Activated CD8-positive, alpha-beta memory T cell treated with anti-CD3 and anti-CD28 coated beads, Interleukin-2, amount 50 U/mL, for 24 hours (primary cell): ENCODE measurements around the gene ALDH18A1.

ENCODE experiments used
- DNase-seq: peaks from one replicate; pipeline ENCODE4 v3.0.0-alpha.2; 2020; ENCODE audit errors: extremely low read depth

Gene ALDH18A1

DNA sequence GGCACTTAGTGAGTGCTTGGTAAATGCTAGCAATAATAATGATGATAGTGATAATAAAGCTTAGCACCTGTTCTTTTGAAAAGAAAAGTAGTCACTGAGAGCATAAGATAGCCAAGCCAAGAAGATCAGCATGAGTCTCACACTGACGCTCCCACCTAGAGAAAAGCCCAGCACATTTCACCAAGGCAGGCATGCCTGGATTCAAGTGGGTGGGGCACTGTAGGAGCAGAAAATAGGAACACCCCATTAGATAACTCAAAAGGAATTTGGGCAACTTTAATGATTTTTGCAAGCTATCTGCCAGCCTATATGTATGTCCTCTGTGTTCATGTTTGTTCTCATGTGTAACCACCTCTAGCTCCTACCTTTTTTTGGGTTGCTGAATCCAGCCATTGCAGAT, 77.2 kb downstream of the ALDH18A1 start:
- no peak for DNase-seq

DNA sequence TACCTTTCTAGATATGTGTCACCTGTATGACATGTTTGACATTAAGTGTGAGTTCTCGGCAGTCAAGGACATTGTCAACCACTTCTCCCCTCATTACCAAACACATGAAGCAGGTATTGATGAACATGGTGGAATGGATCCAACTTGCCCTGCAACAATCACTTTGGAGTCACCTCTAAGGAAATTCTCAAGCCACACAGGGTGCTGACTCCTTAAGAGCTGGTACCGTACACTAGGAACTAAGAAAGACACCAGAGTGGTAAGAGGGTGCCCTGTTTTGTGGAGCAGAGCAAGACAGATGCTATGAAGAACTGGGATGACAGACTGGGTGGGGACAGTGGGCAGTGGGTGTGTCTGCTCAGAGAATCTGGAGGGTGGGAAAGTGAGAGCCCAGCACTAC, 77.9 kb downstream of the ALDH18A1 start:
- DNase-seq, result no peak

DNA sequence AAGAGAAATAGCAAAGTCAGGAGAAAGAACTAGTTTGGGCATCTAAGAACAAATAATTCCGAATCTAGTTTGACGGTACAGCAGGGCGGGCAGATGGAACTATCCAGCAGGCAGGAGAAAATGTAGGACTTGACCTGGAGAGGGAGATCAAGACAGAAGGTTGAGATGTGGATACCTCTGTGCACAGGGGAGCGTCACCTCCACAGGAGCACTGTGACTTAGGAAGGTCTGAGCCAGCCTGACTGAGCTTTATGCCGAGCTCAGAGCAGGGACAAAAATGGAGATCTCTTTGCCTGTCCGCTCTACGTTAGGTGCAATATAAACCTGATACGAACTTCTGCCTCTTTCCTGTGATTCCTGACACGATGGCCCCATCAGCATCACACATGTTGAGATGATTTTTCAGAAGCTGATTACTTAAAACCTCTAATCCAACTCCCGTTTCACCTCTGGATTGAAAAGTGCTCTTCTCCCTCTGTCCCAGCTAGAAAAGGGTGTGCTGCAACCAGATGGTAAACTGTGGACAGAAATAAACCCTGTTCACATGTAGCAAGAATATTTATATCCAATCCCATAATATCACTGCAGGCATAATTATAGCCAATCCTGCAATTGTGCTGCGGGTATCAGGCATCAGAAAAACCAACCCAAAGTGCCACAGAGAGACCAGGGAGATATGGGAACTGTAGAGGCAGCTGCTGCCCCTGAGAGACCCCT, 81.7 kb downstream of the ALDH18A1 start:
- no peak for DNase-seq

DNA sequence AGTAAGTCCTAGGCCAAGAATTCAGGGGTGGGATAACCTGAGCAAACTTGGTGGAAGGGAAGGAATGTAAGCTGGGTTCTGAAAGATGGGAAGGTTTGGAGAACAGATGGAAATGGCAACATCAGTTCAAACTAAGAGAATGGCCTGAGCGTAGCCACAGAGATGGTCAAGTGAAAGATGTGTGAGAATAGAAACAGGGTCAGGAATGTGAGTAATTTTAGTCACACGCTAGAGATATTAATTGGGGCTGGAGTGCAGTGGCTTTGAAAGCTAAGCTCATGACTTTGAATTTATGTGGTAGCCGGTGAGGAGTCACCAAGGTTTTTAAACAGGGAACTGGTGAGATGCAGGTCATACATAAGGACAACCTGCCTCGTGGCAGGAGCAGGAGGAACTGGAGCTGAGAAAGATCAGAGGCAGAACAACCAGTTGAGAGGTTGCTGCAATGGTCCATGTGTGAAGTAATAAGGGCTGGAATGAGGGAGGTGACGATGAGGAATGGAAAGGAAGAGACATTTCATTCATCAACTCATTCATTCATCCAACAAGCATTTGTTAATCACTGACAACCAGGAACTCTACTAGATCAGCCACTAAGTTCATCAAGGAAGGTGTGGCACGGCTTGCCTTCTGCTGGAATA, 82.4 kb downstream of the ALDH18A1 start:
- no peak for DNase-seq

DNA sequence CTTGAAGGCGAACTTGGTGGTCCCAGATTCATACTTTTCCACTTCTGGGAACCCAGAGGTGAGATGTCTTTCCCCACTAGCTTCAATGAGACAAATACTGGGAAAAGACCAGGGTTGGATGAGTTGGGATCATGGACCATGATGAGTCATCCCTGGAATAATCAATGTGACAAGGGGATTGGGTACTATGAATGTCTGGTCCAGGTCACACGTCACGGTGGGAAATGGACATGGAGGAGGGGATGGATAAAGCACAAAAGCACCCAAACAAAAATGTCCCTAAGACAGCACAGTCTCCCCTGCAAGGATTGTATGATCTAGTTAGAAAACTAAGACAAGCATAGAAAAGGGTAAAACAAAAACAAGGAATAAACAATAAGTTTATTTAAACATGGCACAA, 83.0 kb downstream of the ALDH18A1 start:
- no peak for DNase-seq

DNA sequence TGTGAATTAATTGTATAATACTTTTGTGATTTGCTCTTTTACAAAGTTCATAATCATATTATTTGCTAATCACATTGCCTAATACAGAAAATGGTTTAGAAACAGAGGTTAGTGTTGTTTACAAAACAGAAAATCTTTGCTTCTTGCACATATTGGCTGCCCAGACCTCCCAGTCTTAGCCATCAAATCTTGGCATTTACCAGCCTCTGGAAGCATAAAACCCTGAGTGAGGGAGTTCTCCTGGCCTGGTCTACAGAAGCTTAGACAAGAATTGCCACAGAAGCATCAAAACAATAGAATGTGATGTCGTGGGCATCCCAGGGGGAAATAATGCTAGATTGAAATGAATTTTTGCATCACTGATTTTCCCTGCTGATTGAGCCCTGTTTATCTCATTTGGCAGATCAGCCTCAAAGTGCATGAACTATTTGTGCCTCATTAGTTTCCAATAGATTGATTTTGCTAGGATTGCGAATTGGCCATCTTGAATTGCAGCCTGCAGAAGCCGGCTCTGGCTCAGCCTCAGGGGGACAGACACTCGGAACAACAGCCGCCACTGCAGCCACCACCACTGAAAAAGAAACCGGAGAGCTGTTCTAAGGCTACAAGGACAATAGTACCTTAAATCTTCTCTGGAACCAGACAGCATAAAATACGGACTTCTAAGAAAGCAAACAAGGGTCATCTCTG, 84.2 kb downstream of the ALDH18A1 start:
- no peak for DNase-seq

DNA sequence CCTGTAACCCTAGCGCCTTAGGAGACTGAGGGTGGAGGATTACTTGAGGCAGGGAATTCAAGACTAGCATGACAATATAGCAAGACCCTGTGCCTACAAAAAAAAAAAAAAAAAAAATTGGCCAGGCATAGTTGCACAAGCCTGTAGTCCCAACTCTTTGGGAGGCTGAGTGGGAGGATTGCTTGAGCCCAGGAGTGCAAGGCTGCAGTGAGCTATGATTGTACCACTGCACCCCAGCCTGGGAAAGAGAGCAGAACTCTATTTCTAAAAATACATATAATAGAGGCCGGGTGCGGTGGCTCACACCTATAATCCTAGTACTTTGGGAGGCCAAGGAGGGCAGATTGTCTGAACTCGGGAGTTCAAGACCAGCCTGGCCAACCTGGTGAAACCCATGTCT, 85.1 kb downstream of the ALDH18A1 start:
- no peak for DNase-seq

DNA sequence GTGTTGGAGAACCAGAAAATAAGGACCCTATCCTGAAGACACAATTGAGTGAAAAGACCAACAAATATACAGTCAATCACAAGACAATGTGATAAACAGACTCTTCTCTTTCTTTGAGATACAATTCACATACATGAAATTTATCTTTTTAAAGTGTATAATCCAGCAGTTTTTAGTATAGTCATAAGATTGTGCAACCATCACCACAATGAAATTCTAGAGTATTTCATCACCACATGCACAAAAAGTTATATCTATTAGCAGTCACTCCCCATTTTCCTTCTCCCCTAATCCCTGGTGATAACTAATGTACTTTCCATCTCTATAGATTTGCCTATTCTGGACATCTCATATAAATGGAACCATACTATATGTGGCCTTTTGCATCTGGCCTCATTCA, 87.1 kb downstream of the ALDH18A1 start:
- DNase-seq, result no peak

DNA sequence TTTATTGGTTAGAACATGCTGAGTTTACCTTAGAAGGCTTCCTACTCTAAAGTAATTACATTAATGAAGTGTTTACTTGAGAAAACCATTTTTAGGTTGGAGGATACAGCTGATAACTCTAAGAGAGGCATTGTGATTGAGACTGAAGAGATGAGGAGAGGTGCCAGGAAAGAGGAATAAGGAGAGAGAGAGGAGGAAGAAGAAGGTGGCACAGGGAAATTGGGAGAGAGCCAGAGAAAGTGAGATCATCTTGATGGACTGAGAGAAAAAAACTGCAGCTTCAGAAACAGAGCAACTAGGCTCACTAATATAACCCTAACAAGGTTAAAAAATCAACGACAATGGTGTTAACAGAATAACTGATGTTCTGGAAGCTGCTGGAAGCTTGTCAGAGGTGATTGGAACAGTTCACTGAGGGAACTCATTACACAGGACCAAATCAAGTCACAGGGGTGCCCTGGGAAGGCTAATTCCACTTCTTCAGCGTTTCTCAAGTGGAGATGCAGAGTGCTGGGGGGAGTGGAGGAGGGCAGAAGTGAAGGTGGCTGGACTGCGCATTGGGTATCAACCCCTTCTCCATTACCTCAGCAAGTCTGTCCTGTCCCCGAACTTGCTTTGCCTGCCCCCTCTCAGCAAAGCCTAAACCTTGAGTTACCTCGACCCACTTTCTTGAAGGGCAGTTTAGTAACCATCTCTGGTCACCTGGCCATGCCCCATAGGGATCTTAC, 88.4 kb downstream of the ALDH18A1 start:
- DNase-seq, result no peak

DNA sequence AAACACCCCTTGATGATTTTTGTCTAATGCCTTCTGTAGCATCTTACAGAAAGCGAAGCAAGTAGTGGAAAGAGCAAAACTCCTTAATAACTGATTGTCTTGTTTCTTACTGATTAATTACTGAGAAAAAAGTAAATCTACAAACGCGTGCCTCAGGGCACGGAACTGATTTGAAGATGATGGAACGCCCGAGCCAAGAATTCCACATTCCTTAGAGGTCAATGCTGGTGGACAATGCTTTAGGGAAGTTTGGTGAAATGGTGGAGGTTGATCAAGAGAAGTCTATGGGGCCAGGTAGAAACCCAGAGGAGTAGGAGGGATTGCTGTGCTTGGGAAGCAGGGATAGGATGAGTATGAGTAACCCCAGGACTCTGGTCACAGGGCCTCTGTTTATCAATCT, 90.4 kb downstream of the ALDH18A1 start:
- DNase-seq, result no peak

DNA sequence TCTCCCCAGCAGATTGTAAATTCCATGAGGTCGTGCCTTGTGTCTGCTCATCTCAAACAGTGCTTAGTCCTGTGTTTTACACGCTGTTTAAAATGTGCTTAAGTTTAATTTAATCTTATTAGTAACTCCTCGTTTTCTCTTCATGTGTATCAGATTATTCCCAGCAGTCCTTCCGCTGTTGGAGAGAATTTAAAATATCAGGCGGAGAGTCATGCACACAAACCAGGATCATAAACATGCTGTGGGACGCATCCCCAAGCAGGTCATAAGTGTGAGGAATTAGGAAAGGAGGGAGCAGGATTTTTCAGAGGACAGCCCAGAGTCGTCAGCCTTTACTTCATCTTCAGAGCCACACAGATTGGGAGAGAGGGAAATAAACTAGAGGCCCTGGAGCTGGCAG, 91.2 kb downstream of the ALDH18A1 start:
- DNase-seq, result no peak

DNA sequence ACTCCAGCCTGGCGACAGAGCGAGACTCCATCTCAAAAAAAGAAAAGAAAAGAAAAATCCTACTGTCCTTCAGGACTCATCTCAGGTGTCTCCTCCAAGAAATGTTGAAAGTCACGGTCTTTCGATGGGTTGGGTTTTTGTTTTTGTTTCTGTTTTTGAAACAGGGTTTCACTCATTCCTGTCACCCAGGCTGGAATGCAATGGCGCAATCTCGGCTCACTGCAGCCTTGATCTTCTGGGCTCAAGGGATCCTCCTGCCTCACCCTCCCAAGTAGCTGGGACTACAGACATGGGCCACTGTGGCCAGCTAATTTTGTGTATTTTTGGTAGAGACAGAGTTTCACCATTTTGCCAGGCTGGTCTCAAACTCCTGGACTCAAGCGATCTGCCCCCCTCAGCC, 92.2 kb downstream of the ALDH18A1 start:
- DNase-seq, result no peak

DNA sequence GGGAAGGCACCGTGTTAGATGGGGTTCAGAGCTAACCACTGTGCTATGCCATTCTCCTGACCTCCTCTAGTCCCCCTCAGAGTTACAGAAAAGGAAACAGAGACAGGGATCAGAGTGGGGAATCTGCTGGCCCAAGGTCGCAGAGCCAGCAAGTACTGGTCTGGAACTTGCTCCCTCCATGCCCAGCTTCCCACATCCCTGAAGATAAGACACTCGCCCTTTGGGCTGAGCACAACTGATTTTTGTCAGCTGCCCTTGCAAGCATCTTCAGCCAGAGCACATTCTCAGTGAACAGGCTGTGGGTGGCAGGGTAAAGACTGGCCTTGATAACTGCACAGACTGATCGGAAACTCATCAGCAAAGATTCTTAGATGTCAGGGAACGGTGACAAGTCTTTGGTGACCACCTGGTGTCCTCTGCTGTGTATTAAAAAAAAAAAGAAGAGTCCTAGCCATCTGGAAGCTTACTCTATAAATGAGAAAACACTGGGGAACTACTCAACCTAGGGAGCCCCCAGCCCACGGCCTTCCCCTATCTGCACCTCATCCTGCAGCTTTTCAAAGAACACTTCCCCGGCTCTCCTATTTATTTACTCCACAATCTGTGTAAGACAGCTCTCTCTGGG, 94.1 kb downstream of the ALDH18A1 start:
- DNase-seq, result no peak

DNA sequence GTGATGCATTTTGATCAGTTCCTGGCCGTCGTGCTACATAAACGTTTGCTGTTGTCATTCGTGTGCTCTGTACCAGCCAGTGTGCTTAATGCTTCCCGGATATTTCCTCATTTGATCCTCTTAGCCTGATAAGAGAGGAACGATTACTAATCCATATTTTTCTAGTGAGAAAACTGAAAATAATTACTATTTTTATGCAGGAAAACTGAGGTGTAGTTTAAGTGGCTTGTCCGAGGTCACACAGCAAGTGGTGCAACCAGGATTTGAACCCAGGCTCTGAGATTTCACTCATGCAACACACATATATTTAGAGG, 94.7 kb downstream of the ALDH18A1 start:
- DNase-seq, result no peak

DNA sequence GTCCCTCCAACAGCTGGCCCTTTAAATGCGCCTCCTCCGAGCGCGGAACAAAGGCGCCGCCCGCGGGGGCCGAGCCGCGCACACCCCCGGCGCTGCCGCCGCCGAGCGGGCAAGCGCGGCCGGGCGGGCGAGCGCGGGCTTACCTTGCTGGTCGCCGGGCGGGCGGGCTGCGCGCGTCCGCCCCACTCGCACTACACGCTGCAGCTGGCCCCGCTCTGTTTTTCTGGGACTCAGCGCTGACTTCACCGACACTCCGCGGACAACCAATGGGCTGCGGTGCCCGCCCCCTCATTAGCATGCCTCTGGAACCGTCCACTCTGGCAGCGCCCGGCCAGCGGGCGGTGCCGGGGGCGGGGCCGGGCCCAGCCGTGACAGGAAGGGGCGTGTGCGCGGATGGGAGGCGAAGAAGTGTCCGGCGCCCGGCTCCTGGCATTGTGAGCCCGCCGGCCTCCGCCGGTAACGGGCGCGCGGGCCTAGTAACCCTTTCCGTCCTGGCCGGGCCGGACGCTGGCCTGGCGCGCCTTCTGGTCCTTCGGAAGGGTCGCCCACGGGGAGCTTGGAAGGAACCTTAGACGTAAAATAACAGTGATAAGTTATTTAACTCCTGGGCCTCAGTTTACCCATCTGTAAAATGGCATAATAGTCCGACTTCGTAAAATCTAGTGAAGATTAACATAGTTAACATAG, 95.2 kb downstream of the ALDH18A1 start, which contains the start of gene SORBS1:
Gene SORBS1 (minus strand): TSS at position 195 of the 687 bp plus-strand sequence. CDS start 120,236 bp downstream, outside the sequence.
- peak; percentile 65 for DNase-seq

DNA sequence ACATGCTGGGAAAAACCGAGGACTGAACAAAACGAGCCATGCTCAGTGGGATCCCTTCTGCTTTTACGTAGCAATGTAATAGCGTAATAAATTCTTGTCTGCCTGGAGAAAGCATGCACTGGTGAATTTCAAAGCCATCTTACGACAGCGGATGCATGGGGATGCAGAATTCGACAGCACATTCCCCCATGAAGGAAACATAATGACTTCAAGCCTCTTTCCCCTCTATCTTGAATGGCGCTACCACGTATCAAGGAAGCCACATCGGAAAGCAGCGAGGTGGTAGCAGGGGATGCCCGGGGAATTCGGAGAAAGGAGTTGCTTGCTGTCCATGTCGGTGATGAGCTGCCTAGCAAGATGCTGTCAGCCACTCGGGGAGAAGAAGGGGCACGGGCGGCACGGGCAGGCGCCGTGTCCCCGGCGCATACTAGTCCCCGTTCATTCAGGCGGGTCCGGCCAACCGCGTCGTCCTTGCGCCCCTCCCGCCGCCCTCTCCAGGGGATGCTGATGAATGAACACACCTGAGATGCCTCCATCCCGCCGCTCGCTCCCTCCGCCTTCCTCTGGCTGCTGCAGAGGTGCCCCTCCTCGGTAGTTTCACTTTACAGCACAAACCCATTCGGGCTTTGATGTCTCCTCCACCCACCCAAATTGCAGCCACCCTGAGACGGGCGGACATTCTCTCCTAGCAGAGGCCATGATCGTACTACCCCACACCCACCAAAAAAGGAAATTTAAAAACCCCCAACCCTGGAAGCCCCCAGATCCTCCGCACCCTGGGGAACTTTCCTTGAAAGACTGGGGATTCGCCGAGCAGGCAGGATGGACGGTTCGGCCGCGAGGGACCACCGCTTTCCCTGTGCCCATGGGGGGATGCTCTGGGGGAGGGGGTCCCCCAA, 96.0 kb downstream of the ALDH18A1 start:
- no peak for DNase-seq

DNA sequence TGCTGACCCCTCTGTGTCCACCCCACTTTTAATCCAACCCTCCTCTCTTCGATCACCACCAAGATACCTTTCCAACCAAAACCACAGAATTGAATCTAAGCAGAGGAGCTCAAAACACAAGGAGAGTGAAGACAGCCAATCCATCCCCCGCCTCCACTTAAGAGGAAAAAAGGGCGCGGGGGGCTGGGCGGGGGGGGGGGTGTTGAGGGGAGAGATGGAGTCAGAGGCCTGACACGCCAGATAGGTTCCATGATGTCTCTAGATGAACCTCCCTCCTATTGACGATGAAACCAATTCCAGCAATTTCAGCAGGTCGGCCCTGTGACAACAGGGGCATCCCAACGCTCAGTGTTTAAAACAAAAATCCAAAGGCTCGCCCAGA, 96.6 kb downstream of the ALDH18A1 start:
- DNase-seq, result no peak

DNA sequence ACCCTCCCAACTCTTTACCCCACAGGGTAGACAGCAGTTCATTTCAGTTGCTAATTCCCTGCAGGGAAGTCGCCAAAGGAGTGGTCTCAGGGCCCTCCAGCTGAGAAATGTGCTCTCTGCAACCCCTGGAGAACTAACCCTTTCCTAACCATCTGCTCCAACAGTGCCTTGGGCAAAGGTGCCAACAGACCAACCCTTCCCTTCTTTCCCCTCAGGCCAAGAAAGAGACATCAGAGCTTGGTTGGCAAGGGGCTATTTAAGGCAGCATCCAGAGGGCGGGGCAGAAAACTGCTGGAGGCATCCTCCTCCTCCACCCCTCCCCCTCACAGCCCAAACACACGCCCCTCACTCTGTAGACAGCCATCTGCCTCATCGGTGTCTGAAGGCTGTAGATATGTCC, 97.0 kb downstream of the ALDH18A1 start:
- DNase-seq, result no peak

DNA sequence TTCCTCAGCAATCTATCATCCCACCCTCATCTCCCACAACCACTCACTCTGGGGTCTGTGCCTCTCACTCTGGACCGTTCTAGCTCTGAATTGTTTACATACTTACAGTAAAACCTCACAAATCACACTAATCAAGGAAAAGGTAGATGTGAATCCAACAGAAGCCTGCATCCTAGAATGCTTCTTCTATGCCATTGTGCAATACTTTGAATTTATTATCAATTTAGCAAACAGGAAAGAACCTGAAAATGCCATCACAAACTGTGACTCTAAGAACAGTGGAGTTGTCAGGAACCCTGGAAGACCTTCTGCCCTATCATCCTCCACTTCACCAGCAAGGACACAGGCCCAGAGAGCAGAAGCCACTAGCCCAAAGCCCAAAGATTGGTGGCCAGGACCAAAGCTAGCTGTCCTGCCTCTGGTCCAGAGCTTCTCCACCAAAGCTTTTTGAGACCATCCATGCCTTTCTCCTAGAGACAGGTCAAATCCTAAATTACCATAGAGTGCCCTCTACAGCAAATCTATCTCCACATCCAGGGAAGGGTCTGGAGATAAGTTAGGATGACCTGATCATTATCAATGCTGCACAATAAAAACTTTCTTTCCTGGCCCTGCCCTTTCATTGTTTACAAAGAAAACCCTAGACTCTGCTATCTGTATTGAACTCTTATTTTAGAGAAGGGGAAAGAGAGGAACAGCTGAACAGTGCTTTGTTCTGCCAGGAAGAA, 97.8 kb downstream of the ALDH18A1 start:
- no peak for DNase-seq
